OCI-LY3 (cell line): ENCODE data around the gene FAM185A.

Experiments
- H2AFZ ChIP-seq: fragments of 200-600, 300-600 bp; shearing (Covaris generic); 2 replicates; pipeline ENCODE4 v1.6.0; 2014; ENCODE audit warnings: antibody characterized with exemption, low read depth, low read length
- H3K27ac ChIP-seq: fragments of 200-600, 300-600 bp; sonication (generic); 2 replicates; pipeline ENCODE4 v1.5.1; 2014; ENCODE audit warnings: mild to moderate bottlenecking, low read length, moderate library complexity, mixed read lengths
- H3K27me3 ChIP-seq: fragments of 200-600, 300-600 bp; sonication (generic); 2 replicates; pipeline ENCODE4 v1.6.1; 2014; ENCODE audit warnings: low read depth, low read length, mixed read lengths
- H3K36me3 ChIP-seq: fragments of 200-600, 300-600 bp; sonication (generic); replicated peaks from 2 replicates; pipeline ENCODE3; 2014; ENCODE audit warnings: low read depth, low read length, mixed read lengths
- H3K4me1 ChIP-seq: fragments of 300-600, 200-600 bp; sonication (generic); 2 replicates; pipeline ENCODE4 v1.6.1; 2014; ENCODE audit warnings: low read length, mixed read lengths
- H3K4me2 ChIP-seq: fragments of 200-600, 300-600 bp; sonication (generic); 2 replicates; pipeline ENCODE4 v1.6.1; 2014; ENCODE audit warnings: low read length, mixed read lengths
- H3K4me3 ChIP-seq: fragments of 300-600, 200-600 bp; sonication (generic); 2 replicates; pipeline ENCODE4 v1.5.1; 2014; ENCODE audit warnings: antibody characterized with exemption, mild to moderate bottlenecking, low read length, moderate library complexity
- H3K79me2 ChIP-seq: fragments of 300-600, 200-600 bp; shearing (Covaris generic); 2 replicates; pipeline ENCODE4 v1.6.1; 2014; ENCODE audit warnings: mild to moderate bottlenecking, low read length, mixed read lengths
- H3K9ac ChIP-seq: fragments of 300-600, 200-600 bp; shearing (Covaris generic); 2 replicates; pipeline ENCODE4 v1.6.0; 2014; ENCODE audit warnings: mild to moderate bottlenecking, low read length, moderate library complexity
- H3K9me3 ChIP-seq: fragments of 200-600, 300-600 bp; shearing (Covaris generic); 2 replicates; pipeline ENCODE4 v1.6.1; 2014; ENCODE audit warnings: low read length, mixed read lengths; ENCODE audit not compliant: insufficient read depth
- H4K20me1 ChIP-seq: fragments of 200-600, 300-600 bp; sonication (generic); 2 replicates; pipeline ENCODE4 v1.6.1; 2016; ENCODE audit warnings: low read length, mixed read lengths; ENCODE audit not compliant: insufficient read depth
- EZH2phosphoT487 ChIP-seq: fragments of 200-600 bp; shearing (Covaris generic); IDR thresholded peaks from 2 replicates; pipeline ENCODE4 v1.6.1; 2018; ENCODE audit warnings: antibody characterized with exemption, mixed run types, low read depth
- TF ChIP-seq, protein P1 (sequence below): fragments of 200-600, 300-600 bp; sonication (generic); IDR thresholded peaks from 2 replicates; pipeline ENCODE4 v1.5.1; 2014; ENCODE audit warnings: antibody characterized with exemption, low read length, low read depth

FAM185A gene

DNA sequence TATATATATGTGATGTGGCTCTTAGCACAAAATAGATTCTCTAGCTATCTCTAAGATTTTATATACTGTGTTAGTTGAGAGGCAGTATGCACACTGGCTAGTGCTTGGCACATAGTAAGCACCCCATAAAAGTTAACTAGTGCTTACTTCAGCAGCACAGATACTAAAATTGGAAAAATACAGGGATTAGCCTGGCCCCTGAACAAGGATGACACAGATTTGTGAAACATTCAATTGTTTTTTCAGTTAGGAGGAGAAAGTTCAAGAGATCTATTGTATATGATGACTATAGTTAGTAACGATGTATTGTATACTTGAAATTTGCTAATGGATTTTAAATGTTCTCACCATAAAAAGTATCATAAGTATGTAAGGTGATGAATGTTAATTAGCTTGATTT, 85.7 kb downstream of the FAM185A start:
- no peaks in the 10 kb centered on the region for H3K36me3 ChIP-seq
- no peaks in the 10 kb centered on the region for H3K9me3 ChIP-seq
- peaks cover 22% of the 10 kb centered on the region for H3K27me3 ChIP-seq
- H3K9ac ChIP-seq: no peak overlapping the region
- H4K20me1 ChIP-seq: no peaks in the 10 kb centered on the region; the same call in 1 of the 2 replicates
- H3K4me2 ChIP-seq: peak overlapping the region; percentile 61
- H3K4me1 ChIP-seq: peaks cover 12% of the 10 kb centered on the region
- TF ChIP-seq EZH2phosphoT487: no peak
- TF ChIP-seq, protein P1, sequence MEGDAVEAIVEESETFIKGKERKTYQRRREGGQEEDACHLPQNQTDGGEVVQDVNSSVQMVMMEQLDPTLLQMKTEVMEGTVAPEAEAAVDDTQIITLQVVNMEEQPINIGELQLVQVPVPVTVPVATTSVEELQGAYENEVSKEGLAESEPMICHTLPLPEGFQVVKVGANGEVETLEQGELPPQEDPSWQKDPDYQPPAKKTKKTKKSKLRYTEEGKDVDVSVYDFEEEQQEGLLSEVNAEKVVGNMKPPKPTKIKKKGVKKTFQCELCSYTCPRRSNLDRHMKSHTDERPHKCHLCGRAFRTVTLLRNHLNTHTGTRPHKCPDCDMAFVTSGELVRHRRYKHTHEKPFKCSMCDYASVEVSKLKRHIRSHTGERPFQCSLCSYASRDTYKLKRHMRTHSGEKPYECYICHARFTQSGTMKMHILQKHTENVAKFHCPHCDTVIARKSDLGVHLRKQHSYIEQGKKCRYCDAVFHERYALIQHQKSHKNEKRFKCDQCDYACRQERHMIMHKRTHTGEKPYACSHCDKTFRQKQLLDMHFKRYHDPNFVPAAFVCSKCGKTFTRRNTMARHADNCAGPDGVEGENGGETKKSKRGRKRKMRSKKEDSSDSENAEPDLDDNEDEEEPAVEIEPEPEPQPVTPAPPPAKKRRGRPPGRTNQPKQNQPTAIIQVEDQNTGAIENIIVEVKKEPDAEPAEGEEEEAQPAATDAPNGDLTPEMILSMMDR: no peak
- H3K27ac ChIP-seq: no peak overlapping the region
- no peaks in the 10 kb centered on the region for H3K79me2 ChIP-seq
- no peak overlapping the region for H2AFZ ChIP-seq
- no peak overlapping the region for H3K4me3 ChIP-seq

DNA sequence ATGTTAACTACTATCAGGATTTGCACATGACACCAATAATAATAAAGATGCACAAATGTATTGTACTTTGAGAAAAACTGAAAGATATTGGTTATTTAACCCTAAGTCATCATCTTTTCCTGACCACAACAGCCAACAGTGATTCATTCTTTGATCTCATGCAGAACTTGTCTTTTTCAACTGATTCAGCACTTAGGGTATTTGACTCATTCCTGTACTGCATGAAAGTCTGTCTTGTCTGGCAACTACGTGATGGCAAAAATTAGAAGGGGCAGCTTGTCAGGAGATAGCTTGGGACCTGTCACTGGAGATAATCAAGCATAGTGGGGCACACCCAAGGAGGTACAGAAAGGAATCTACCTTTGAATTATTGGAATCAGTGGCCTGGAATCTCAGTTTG, 86.2 kb downstream of the FAM185A start:
- peak overlapping the region; percentile 61 for H3K4me2 ChIP-seq
- TF ChIP-seq, protein P1: no peak
- TF ChIP-seq EZH2phosphoT487: 0 out of 2 replicates have a peak, but pooled peaks have one; percentile 56

GRCh38 chr7:102836191-102836919, 87.6 kb downstream of the FAM185A start:
- peaks cover 28% of the 10 kb centered on the region for H3K4me1 ChIP-seq

More for the DNA sequence above, 86.2 kb downstream of the FAM185A start:
- Histone ChIP-seq H3K27me3 (peaks cover 22% of the 10 kb centered on the region), H4K20me1 (no peaks in the 10 kb centered on the region; the same call in 1 of the 2 replicates), H3K79me2 (no peaks in the 10 kb centered on the region), H3K4me1 (peaks cover 14% of the 10 kb centered on the region), H3K27ac (no peak overlapping the region), H3K9ac (no peak overlapping the region), H3K4me3 (peak overlapping the region; percentile 16), H3K36me3 (no peaks in the 10 kb centered on the region), H3K9me3 (no peaks in the 10 kb centered on the region), H2AFZ (no peak overlapping the region)

GRCh38 chr7:102836977-102837376, 88.2 kb downstream of the FAM185A start:
- no peaks in the 10 kb centered on the region for H3K79me2 ChIP-seq
- H3K9me3 ChIP-seq: no peaks in the 10 kb centered on the region
- H3K27me3 ChIP-seq: peaks cover 24% of the 10 kb centered on the region
- H3K27ac ChIP-seq: no peak overlapping the region
- H3K4me1 ChIP-seq: peaks cover 31% of the 10 kb centered on the region
- H3K4me3 ChIP-seq: no peak overlapping the region
- no peak overlapping the region for H2AFZ ChIP-seq
- H3K36me3 ChIP-seq: no peaks in the 10 kb centered on the region
- no peak overlapping the region for H3K4me2 ChIP-seq
- H4K20me1 ChIP-seq: no peaks in the 10 kb centered on the region; the same call in 1 of the 2 replicates
- no peak overlapping the region for H3K9ac ChIP-seq
- TF ChIP-seq, protein P1: no peak
- no peak for TF ChIP-seq EZH2phosphoT487

More at GRCh38 chr7:102836191-102836919, 87.6 kb downstream of the FAM185A start:
- Histone ChIP-seq H3K4me2 (no peak overlapping the region), H3K27ac (no peak overlapping the region), H3K9ac (no peak overlapping the region), H3K79me2 (no peaks in the 10 kb centered on the region), H3K27me3 (peaks cover 22% of the 10 kb centered on the region), H4K20me1 (no peaks in the 10 kb centered on the region; the same call in 1 of the 2 replicates), H3K9me3 (no peaks in the 10 kb centered on the region), H2AFZ (no peak overlapping the region), H3K36me3 (no peaks in the 10 kb centered on the region), H3K4me3 (no peak overlapping the region)
- no peak for TF ChIP-seq EZH2phosphoT487
- TF ChIP-seq, protein P1: no peak
